ENCODE measurements around the gene NDUFB10. TPM values are rescaled to one million over a fixed set of nuclear protein-coding genes. Genes with fewer than 3 reads are reported as not detected.
"Not testable (repeated sequence)": the region's sequence is repeated elsewhere in the genome, so short reads cannot be mapped to it uniquely, and the experiment has no call there.

Gene NDUFB10
- polyA plus RNA-seq, 3 donors = 127 to 137 (median 129) TPM

- DNase-seq (ENCODE audit: low read depth in 3 of 3, low spot score in 2 of 3) = no peak
These were observed 14.6 kb upstream of the NDUFB10 start for GRCh38 chr16:1944612-1945199.

GRCh38 chr16:1945559-1946391 lies 13.6 kb upstream of the NDUFB10 start:
- no peak for DNase-seq (ENCODE audit: low read depth in 3 of 3, low spot score in 2 of 3)

- DNase-seq (ENCODE audit: low read depth in 3 of 3, low spot score in 2 of 3) = no peak
These were observed 12.6 kb upstream of the NDUFB10 start for GRCh38 chr16:1946495-1947368.

- no peak for DNase-seq (ENCODE audit: low read depth in 3 of 3, low spot score in 2 of 3)
These were observed 12.0 kb upstream of the NDUFB10 start for GRCh38 chr16:1947369-1947670.

- DNase-seq (ENCODE audit: low read depth in 3 of 3, low spot score in 2 of 3) = no peak
These were observed 9.8 kb upstream of the NDUFB10 start for GRCh38 chr16:1949507-1949906.

- no peak for DNase-seq (ENCODE audit: low read depth in 3 of 3, low spot score in 2 of 3)
These were observed 9.3 kb upstream of the NDUFB10 start for GRCh38 chr16:1950047-1950446.

DNA sequence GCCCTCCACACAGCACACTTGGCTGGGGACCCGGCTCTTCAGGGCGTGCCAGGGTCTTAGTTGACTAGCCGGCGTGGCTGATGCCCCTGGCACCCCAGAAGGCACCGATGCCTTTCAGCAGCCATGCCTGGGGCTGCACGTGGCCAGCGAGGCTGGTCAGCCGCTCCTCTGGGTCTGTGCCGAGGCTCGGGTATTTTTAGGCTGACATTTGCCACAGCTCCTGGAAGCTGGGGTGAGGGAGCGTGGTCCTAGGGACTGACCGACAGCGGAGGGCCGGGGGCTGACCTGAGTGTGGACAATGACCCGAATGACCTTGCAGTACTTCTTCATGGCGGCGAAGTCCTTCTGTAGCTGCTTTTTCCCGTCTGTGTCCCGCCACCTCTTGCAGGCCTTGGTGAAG lies 8.8 kb upstream of the NDUFB10 start:
- no peak for DNase-seq (ENCODE audit: low read depth in 3 of 3, low spot score in 2 of 3)

DNA sequence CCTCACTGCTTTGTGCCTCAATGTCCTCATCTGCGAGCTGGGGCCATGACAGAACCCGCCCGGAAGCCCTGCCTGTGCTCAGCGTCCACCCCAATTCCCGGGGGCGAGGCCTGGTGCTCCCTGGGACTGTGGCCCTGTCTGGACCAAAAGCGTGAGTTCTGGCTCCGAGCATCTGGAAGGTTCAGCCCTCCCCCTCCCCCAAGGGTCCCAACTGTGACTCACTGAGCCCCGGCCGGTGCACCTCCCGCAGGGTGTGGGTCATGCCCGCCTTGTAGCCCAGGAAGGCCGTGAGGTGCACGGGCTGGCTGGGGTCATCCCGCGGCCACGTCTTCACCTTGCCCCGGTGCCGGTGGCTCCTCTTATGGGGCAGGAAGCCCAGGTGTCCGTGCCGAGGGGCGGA lies 5.6 kb upstream of the NDUFB10 start:
- DNase-seq (ENCODE audit: low read depth in 3 of 3, low spot score in 2 of 3) = no peak

DNA sequence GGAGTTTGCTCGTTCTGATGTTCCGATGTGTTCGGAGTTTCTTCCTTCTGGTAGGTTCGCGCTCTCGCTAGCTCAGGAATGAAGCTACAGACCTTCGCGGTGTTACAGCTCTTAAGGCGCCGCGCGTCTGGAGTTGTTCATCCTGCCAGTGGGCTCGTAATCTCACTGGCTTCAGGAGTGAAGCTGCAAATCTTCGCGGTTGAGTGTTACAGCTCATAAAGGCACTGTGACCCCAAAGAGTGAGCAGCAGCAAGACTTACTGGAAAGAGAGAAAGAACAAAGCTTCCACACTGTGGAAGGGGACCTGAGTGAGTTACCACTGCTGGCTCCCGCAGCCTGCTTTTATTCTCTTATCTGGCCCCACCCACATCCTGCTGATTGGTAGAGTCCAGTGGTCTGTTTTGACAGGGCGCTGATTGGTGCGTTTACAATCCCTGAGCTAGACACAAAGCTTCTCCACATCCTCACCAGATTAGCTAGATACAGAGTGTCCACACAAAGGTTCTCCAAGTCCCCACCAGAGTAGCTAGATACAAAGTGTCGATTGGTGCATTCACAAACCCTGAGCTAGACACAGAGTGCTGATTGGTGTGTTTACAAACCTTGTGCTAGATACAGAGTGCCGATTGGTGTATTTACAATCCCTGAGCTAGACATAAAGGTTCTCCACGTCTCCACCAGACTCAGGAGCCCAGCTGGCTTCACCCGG lies 1.8 kb upstream of the NDUFB10 start:
- not testable (repeated sequence) for DNase-seq (ENCODE audit: low read depth in 3 of 3, low spot score in 2 of 3)

DNA sequence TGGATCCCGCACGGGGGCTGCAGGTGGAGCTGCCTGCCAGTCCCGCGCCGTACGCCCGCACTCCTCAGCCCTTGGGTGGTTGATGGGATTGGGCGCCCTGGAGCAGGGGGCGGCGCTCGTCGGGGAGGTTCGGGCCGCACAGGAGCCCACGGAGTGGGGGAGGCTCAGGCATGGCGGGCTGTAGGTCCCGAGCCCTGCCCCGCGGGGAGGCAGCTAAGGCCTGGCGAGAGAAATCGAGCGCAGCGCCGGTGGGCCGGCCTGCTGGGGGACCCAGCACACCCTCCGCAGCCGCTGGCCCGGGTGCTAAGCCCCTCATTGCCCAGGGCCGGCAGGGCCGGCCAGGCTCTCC lies 1.2 kb upstream of the NDUFB10 start:
- not testable (repeated sequence) for DNase-seq (ENCODE audit: low read depth in 3 of 3, low spot score in 2 of 3)

DNA sequence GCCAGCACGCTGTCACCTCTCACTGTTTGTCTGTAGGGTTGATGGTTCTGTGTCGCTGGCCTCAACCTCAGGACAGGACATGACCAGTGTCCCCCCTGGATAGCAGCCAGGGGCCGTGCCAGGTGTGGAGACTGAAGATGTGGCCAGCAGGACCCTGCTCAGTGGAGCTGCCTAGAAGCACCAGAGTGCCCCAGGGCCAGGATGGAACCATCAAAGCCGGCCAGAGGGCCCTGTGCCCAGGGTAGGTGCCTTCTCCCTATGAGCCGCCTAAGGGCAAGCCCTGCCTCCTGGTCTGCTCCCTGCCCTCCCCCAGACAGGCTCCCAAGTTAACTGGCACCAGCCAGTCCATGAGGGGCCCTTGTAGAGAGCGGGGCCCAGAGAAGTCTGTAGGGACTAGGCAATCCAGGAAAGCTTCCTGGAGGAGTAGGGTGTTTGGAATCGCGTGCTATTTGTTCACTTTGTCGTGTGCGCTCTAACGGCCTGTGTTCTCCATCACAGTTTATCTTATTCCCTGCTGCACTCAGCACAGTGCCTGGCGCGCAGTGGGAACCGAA lies 546 bp upstream of the NDUFB10 start:
- DNase-seq (ENCODE audit: low read depth in 3 of 3, low spot score in 2 of 3) = no peak

DNA sequence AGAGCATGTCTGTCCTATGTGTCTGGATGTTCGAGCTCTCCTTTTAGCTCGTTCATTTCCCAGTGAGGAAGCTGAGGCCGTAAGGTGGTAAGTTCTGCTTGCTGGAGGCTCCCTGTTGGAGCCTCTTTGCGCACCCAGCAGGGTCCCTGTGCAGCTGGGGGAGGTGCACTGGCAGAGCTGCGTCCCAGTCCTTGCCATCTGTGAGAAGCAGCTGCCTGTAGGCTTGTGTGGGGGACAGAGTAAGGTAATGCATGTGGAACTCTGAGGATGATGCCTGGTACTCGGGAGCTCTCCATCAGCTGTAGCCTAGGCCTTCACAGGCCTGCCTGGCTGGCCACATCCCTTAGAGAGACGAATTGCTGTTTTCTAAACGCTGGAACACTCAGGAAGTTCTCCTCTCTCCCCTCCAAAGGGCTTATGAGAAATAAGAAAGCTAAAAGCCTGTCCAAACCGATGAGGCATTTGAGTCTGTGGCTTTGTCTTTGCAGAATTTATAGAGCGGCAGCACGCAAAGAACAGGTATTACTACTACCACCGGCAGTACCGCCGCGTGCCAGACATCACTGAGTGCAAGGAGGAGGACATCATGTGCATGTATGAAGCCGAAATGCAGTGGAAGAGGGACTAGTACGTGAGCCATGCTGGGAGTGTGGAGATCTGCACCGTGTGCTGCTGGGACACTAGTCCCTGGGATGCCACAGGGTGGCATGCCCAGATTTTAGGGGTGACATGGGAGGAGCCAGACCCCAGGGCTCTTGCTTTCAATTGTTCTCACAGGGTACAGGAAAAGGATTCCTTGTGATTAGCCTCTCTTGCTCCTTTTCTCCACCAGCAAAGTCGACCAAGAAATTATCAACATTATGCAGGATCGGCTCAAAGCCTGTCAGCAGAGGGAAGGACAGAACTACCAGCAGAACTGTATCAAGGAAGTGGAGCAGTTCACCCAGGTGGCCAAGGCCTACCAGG lies 1.6 kb downstream of the NDUFB10 start:
- no peak for DNase-seq (ENCODE audit: low read depth in 3 of 3, low spot score in 2 of 3)

DNA sequence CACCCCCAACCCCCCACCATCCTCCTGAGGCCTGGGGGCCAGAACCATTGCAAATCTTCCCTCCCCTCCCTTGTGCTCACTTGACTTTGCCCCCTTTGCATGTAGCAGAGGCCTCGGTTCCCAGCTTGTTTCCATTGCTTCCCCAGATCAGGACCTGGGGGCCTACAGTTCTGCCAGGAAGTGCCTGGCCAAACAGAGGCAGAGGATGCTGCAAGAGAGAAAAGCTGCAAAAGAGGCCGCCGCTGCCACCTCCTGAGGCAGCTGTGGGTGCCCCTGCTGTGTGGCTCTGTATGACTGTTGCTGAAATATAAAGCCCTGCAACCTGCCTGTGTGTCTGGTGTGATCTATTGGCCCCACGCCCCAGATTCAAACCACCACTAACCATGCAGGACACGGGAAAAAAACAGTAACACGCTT lies 2.3 kb downstream of the NDUFB10 start:
- no peak for DNase-seq (ENCODE audit: low read depth in 3 of 3, low spot score in 2 of 3)

- DNase-seq (ENCODE audit: low read depth in 3 of 3, low spot score in 2 of 3) = not testable (repeated sequence)
These were observed 3.1 kb downstream of the NDUFB10 start for GRCh38 chr16:1962161-1963153.

- no peak for DNase-seq (ENCODE audit: low read depth in 3 of 3, low spot score in 2 of 3)
These were observed 4.6 kb downstream of the NDUFB10 start for GRCh38 chr16:1963806-1964505.

GRCh38 chr16:1964506-1965395 lies 5.4 kb downstream of the NDUFB10 start, which contains the start of gene RPS2:
RPS2 (minus strand) TSS chr16:1964826; CDS start chr16:1964625, 201 bp downstream.
- DNase-seq (ENCODE audit: low read depth in 3 of 3, low spot score in 2 of 3) = peak; percentile 93 to 97 (median 94)
